VCaP (cell line): ENCODE data around the gene MPIG6B.

Experiments used
- H3K27ac ChIP-seq: fragments of 450-650 bp; 2 replicates; pipeline ENCODE4 v1.5.1; 2017
- CTCF ChIP-seq: fragments of 450-650 bp; conservative IDR thresholded peaks from 2 replicates; pipeline ENCODE4 v1.5.1; 2017; ENCODE audit warnings: mild to moderate bottlenecking, moderate library complexity

The MPIG6B gene

GRCh38 chr6:31683591-31683990, 39.6 kb upstream of the MPIG6B start:
- no peak overlapping the region for H3K27ac ChIP-seq
- TF ChIP-seq CTCF: no peak

GRCh38 chr6:31686483-31686882, 36.7 kb upstream of the MPIG6B start:
- no peak for TF ChIP-seq CTCF

GRCh38 chr6:31687321-31687720, 35.9 kb upstream of the MPIG6B start:
- no peak overlapping the region for H3K27ac ChIP-seq
- TF ChIP-seq CTCF: no peak

More at GRCh38 chr6:31686483-31686882, 36.7 kb upstream of the MPIG6B start:
- no peak overlapping the region for H3K27ac ChIP-seq

- no peak for TF ChIP-seq CTCF
- no peak overlapping the region for H3K27ac ChIP-seq
Measured at GRCh38 chr6:31687860-31688693, 35.1 kb upstream of the MPIG6B start.

- no peak overlapping the region for H3K27ac ChIP-seq
- TF ChIP-seq CTCF: peak; percentile 48
Measured at GRCh38 chr6:31689249-31690110, 33.7 kb upstream of the MPIG6B start.

GRCh38 chr6:31690231-31691077, 32.7 kb upstream of the MPIG6B start:
- TF ChIP-seq CTCF: no peak
- H3K27ac ChIP-seq: no peak overlapping the region
